Measurements from ENCODE around the gene SPTB. TPM values are rescaled to one million over a fixed set of nuclear protein-coding genes. Genes with fewer than 3 reads are reported as not detected.
A peak's percentile ranks its signal among the peaks of the same experiment; 100 is the strongest.

The SPTB gene
- total RNA-seq, 1 donor from 2014 or later, result 113 TPM

GRCh38 chr14:64773577-64773976 lies 106.1 kb downstream of the SPTB start:
- intact Hi-C loops (cut with DNase I), result no loop called here
- DNase-seq (ENCODE audit: low spot score), result no peak

- DNase-seq (ENCODE audit: low spot score), result no peak
- intact Hi-C loops (cut with DNase I), result no loop called here
Measured at GRCh38 chr14:64773046-64773445, 106.7 kb downstream of the SPTB start.

GRCh38 chr14:64772397-64772950 lies 107.2 kb downstream of the SPTB start:
- intact Hi-C loops (cut with DNase I), result no loop called here
- no peak for DNase-seq (ENCODE audit: low spot score)

GRCh38 chr14:64771161-64771560 lies 108.5 kb downstream of the SPTB start:
- intact Hi-C loops (cut with DNase I), result no loop called here

GRCh38 chr14:64770751-64771150 lies 109.0 kb downstream of the SPTB start:
- intact Hi-C loops (cut with DNase I), result no loop called here
- DNase-seq (ENCODE audit: low spot score), result no peak

More at GRCh38 chr14:64771161-64771560, 108.5 kb downstream of the SPTB start:
- DNase-seq (ENCODE audit: low spot score), result no peak

- DNase-seq (ENCODE audit: low spot score), result no peak
- intact Hi-C loops (cut with DNase I), result no loop called here
Measured at GRCh38 chr14:64769096-64770020, 110.3 kb downstream of the SPTB start.

- no peak for DNase-seq (ENCODE audit: low spot score)
- intact Hi-C loops (cut with DNase I), result no loop called here
Measured at GRCh38 chr14:64768401-64769095, 111.2 kb downstream of the SPTB start.

- intact Hi-C loops (cut with DNase I), result no loop called here
- no peak for DNase-seq (ENCODE audit: low spot score)
Measured at GRCh38 chr14:64767215-64767964, 112.3 kb downstream of the SPTB start.

- intact Hi-C loops (cut with DNase I), result no loop called here
- no peak for DNase-seq (ENCODE audit: low spot score)
Measured at GRCh38 chr14:64766430-64767151, 113.1 kb downstream of the SPTB start.

- DNase-seq (ENCODE audit: low spot score), result no peak
- intact Hi-C loops (cut with DNase I), result loop anchor here (2.0 kb wide), 1 partner anchor 95 kb away; no protein-coding TSS in a partner anchor
Measured at GRCh38 chr14:64765740-64766302, 113.9 kb downstream of the SPTB start.

- DNase-seq (ENCODE audit: low spot score), result peak; percentile 85
- intact Hi-C loops (cut with DNase I), result loop anchor here (2.0 kb wide), 1 partner anchor 94 kb away; no protein-coding TSS in a partner anchor
Measured at GRCh38 chr14:64764641-64765520, 114.8 kb downstream of the SPTB start.

- intact Hi-C loops (cut with DNase I), result loop anchor here (2.0 kb wide), 1 partner anchor 93 kb away; no protein-coding TSS in a partner anchor
- no peak for DNase-seq (ENCODE audit: low spot score)
Measured at GRCh38 chr14:64763801-64764621, 115.7 kb downstream of the SPTB start.

GRCh38 chr14:64763085-64763782 lies 116.5 kb downstream of the SPTB start:
- intact Hi-C loops (cut with DNase I), result no loop called here
- DNase-seq (ENCODE audit: low spot score), result no peak

GRCh38 chr14:64762044-64763034 lies 117.4 kb downstream of the SPTB start:
- peak; percentile 90 for DNase-seq (ENCODE audit: low spot score)
- intact Hi-C loops (cut with DNase I), result no loop called here

GRCh38 chr14:64761441-64762043 lies 118.2 kb downstream of the SPTB start:
- no peak for DNase-seq (ENCODE audit: low spot score)
- intact Hi-C loops (cut with DNase I), result no loop called here
